Measurements from ENCODE around the gene GPRIN1.

DNA sequence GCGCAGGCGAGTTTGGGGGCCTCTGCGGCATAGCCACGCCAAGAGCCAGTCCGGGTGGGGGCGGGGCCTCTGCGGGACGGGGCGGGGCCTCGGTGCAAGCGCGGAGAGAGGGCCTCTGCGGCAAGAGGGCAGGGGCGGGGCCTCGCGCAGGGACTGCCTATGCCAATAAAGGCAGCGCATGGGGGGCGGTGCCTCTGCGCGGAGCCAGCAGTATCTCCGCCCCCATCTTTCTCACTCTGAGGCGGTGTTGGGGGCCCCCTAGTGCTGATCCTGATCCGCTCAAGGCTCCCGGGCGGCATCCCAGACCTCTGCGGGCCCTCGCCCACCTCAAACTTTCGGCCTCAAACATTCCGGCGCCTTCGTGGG, 9.2 kb upstream of the GPRIN1 start:
- TF ChIP-seq POLR2A (IDR thresholded peaks at IDR 0.05; ENCODE audit: low read depth, low read length) (no peak), POLR2AphosphoS5 (IDR thresholded peaks at IDR 0.05; ENCODE audit: low read depth, low read length) (no peak), TAF1 (IDR thresholded peaks at IDR 0.05; ENCODE audit: borderline replicate concordance, low read depth, low read length) (no peak)

All from GM12892 (cell line).